Nucleus accumbens (tissue), 56 donors: ENCODE data around the gene MAST4.

Experiments
- DNase-seq, 56 donors: peaks; one replicate each; lab custom pipeline; 2025; lab: John Stamatoyannopoulos, UW

Gene MAST4

DNA sequence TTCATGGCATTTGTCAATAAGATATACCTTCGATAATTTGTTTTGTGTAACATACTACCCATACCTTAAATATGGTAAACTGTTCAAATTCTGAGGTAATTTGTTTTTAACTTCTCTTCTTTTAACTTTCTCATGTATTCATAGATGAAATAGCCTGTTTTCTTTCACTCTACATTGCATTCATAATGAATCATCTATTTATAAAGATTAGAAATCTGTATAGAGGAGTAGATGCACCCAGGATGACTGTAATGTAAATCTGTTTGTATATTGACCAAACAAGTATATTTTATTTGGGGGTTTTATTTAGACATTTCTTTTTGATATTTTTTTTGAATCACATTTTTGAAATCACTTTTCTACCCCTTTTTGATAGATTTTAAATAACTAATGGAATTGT lies 455.8 kb downstream of the MAST4 start:
- DNase-seq, result no peak

DNA sequence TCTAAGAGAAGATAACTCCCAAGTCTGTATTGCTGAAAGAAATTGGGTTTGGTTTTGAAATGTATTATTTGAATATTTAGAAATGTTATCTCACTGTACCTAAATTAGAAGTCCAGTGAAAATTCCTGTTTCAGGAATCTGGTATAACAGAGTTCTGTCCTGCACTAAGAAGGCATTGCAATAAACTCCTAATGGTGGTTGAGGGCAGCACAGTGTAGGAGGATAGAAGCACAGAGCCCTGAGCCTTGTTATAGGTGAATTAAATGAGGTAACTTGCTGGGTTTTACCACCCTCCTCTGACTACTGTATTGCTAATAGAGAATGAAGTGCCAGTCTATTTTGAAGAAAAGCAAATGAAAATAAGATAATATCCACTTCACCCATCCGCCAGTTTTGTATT lies 457.0 kb downstream of the MAST4 start:
- no peak for DNase-seq

DNA sequence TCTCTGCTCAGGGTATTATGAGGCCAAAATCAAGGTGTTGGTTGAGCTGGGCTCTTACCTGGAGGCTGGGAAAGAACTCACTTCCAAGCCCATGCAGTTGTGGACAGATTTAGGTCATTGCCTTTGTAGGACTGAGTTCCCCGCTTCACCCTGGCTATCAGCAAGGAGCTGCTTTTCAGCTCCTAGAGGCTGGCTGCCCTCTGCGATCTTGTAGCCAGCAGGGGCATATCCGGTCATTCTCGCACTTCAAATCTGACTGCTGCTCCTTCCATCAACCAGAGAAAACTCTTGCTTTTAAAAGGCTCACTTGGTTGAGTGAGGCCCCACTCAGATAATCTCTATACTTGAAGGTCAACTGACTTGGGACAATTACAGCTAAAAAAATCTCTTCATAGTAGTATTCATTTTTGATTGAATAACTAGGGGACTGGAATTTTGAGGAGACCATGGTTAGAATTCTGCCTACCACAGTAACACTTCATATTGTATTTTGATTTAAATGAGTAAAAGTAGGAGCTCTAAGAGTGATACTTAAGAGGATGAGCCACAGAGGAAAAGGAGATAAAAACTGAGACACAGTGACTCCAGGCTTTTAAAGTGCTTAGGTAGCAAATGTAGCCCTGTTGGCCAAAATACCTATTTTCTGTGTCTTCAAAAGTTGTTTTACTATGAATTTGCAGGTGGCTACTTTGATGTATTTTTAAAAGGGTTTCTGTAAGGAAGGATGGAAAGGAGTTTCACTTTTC lies 463.0 kb downstream of the MAST4 start:
- DNase-seq, result no peak

DNA sequence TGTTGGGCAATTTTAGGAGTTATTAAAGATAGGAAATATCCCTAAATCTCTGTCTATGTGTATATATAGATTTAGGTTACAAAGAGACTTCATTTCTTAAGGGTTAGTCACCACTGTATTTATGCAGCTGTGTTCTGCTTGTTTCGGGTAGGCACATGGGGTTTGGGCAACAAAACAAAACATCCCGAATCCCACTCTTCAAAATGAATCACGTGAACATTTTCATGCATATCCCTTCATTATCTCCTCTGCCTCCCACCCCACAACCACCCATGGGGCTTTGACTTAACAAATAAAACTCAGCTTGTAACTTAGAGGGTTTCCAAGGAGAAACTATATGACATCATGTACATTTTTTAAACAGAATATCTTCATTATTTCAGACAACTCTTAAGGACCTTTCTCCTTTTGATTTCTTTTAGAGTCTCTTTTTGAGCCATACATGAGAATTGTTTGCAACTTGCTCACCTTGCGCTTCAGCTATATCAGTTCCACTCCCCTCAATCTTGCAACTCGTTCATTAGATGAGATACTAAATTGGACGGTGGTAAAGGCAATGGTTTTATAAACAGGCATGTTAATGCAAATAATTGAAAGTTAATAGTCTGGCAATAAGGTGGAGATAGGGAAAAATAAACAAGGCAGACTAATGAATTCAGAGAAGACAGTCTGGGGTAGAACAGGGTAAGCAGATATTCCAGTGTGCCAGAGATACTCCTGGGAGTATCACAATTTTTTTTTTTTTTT lies 463.7 kb downstream of the MAST4 start:
- no peak for DNase-seq

DNA sequence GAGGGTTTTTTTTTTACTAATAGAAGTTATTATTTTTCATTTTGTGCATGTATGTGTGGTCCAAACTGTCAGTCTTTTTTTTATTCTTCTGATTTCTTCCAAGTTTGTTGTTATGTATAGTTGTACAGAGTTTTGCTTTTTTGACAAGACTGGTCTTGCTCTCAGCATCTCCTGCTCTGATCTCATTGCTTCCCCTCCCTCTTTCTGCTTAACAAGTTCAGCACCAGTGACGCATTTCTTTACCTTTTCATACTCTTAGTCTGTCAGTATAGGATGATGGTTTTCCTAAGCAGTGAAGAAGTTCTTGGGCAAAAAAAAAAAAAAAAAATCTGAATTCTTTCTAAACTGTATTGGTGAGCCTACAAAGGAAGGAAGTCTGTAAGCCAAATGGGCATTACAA lies 465.3 kb downstream of the MAST4 start:
- no peak for DNase-seq

DNA sequence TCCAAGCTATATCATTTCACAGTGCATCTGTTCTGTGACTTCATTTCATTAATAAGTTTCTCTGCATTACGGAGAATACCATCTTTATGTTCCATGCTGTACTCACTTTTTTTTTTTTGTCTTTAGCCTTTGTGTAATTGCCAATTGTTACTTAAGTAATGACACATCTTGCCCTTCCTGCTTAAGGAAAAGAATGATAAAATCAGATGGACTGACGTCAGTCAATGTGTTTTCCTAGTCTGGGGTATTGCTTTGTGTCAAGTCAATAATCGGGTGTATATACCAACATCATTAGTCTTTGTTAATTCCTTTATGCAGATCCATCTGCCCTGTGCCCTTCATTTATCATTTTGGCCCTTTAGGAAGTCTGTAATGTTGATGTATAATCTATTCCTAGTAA lies 466.9 kb downstream of the MAST4 start:
- no peak for DNase-seq

DNA sequence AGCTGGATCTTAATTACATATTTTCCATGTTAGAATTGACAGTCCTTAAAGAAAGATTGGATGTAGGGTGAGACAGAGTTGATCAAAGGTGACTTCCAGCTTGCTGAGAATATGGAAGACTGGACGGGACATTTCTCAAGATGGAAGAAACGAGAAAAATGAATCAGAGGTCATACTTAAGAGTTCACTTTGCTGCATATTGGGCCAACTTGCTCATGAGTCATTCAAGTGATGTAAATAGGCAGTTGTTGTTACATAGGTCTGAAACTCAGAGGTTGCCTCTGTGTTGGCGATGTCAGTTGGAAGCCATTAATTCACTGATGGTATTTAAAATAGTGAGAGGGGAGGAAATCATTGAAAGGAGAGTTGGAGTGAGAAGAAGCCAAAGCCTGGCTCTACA lies 467.6 kb downstream of the MAST4 start:
- DNase-seq, result no peak

DNA sequence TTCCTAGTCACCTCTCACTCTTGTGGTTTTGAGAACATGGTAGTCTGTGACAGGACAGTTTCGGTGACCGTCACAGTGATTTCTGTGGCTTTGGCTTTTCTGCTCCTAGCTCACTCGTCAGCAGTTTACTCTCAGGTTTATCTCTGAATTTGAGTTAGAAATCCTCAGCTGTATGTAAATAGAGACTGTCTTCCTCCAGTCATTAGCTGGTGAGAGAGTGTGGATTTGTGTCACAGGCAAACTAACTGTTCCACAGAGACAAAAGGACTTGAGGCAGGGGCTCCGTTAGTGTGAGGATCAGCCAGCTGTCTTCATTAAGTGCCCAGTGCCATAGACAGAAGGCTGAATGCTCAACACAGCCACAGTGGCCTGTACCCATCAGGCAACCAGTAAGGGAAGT lies 469.0 kb downstream of the MAST4 start:
- DNase-seq, result peak in 1 of 56 donors; percentile 5

DNA sequence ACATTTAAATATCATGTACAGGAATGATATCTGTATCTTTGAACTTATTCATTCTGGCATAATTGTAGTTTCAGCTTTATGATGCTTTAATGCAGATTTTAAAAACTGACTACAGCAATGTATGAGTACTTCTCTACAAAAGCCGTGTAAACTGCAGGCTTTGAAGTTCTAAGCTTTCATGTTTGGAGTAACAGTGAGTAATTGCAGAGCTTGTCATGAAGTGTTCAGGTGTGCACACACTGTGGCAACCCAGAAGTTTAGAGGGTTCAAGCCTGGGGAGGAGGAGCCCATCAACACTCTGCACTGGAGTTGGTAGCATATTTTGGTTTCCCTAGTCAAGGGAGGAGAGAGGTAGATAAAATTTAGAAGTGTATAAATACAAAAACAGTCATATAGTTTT lies 469.5 kb downstream of the MAST4 start:
- no peak for DNase-seq

DNA sequence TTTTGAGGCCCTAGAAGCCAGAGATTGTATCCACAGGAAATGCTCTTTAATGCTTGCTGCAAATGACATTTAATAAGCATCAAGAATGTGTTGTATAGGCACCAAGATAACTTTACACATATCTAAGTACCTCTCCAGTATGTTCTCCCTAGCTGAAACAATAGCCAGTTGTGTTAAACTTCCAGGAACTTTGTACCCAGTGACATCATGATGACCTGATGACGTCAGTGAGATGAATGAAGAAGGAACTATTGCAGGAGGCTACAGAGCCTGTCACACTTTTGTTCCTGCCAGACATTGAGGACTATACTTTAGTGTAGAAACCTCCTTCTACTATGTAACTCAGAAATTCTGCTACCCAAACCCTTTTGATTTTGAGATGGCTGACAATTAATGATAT lies 470.6 kb downstream of the MAST4 start:
- DNase-seq, result no peak

DNA sequence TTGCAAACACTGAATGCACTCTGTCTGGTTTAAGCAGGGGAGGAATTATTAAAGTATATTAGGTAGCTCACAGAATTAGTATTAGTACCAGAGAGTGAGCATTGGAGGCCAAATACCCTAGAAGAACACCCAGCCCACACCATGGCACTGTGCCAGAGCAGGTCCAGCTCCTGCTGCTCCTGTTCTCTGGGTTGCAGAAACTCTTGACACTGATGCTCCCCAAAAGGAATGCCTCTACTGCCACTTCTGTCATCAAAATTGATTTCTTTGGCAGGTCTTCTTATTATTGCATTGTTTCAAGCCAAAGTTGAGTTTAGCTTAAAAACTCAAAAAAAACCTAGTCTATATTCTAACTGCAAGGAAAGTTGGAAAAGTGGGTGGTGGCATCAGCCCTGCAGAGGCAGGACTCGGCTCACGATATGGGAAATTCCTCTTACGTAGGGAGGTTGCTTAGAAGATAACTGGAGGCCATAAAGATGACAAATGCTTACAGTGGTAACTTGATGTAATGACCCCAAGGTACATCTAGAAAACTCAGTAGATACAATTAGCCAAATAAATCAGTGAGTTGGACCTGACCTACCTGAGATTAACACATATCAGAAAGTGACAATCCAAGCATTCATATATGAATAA lies 477.0 kb downstream of the MAST4 start:
- DNase-seq, result no peak

DNA sequence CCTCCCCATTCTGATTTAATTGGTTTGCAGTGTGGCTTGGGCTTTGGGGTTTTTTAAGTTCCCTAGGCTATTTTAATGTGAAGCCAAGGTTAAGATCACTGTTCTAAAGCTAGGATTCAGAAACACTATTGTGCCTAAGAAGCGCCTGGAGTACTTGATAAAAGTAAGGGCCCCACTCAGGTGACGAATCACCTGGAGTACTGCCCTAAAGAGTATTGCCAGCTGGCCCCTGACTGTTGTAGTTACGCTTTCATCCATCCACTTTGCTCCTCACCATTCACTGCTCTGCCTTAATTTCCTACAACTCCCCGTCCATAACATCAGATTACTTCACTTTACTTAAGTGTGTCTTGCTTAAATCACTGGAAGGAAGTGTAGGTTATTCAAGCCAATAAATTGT lies 481.1 kb downstream of the MAST4 start:
- no peak for DNase-seq

DNA sequence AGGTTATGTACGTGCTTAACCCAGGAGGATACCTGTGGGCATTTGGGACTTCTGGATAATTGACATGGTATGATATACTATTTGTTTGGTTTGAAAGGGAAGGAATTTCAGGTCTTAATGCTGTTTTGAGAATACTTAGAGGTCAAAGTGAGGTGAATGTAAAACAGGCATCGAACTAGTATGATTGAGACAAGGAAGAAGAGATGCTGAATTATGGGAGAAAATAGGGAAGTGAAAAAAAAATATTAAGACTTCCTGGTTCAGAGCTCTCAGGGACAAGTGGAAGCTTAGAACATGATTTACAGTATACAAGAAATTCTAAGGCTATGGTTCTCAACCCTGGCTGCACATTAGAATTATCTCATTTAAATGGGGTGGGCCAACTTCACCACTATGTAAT lies 485.1 kb downstream of the MAST4 start:
- DNase-seq, result no peak

DNA sequence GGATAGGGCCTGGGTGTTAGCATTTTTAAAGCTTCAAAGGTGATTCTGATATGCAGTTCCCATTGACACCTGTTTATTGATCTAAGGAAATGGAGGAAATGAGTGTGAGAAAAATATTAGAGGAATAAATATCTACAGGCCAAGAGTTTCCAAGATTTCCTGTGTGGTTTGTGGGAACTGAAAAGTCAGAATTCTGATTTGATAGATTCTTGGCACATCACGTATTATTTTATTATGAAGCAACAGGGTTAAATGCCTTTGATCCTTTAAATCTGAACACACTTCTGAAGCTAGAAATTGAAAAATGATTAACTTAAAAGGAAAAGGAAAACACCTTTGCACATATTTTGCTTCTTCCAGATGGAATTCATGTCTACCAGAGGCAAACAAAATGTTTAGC lies 486.7 kb downstream of the MAST4 start:
- DNase-seq, result no peak

DNA sequence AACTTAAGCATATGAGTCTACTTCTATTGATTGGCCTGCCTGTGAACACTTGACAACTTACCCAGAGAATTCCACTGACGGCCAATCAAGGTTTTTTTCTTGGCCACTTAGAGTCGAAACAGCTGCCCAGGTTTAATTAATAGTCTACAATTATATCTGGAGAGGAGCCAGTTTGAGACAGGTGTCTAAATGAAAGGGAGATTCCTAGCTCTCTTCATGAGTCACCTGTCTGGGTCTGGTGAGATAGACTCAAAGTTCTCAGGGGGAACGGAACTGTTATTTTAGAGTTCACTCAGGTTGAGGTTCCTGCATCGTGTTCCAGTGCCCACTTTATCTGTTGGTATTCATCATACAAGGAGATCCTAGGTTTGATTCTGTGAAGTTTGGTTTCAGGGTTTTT lies 489.4 kb downstream of the MAST4 start:
- no peak for DNase-seq

DNA sequence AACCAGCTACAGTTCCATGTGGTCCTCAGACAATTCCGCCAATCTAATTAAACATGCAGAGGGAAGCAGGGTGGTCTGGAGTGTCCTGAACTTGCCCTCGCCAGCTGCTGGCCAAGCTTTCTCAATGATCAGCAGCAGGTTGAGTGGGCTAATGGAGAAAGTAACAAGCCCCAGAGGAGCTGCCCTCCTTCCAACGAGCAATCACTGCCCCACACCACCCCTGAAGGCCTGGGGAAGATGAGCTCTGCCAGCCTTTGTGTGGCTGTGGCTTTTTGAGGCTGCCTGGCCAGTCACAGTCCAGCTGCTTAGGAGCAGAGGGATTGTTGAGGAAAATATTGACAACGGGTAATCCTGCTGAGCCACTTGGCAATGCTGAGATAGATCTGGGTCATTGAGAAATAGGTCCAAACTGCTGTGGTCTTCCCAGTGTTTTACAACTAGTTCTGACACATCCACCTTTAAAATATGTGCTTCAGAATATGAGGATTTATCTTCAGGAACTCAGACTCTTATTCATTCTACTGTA lies 493.1 kb downstream of the MAST4 start:
- DNase-seq, result no peak

DNA sequence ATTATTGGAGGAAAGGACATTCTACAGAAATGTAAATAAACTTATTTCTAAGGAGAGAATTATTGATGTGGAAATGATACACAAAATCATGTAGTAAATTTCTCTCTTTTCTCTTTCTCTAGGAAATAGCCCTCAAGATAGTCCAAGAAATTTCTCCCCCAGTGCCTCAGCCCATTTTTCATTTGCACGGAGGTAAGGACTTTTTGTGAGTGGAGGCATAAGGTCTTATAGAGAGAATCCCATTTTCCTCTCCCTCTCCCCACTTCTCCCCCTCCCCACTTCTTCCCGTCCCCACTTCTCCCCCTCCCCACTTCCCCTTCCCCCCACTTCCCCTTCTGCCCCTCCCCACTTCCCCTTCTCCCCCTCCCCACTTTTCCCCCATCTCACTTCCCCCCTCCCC lies 493.8 kb downstream of the MAST4 start:
- no peak for DNase-seq

DNA sequence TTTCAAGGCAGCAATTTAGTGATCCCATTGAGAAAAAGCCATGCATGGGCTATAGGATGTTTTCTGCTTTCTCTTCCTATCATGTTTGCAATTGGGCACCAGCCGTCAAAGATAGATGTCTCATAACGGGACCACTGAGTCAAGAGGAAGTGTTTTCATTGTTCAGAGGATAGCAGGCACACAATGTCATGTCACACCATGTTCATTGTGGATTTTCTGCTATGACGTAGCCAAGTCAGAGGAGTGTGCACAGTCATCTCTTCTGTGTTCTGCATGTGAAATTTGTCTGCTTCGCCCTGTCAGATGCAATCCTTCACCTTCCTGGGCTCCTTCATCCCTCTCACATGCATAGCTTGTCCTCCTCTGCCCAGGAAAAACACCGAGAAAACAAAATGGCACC lies 494.4 kb downstream of the MAST4 start:
- DNase-seq, result no peak

DNA sequence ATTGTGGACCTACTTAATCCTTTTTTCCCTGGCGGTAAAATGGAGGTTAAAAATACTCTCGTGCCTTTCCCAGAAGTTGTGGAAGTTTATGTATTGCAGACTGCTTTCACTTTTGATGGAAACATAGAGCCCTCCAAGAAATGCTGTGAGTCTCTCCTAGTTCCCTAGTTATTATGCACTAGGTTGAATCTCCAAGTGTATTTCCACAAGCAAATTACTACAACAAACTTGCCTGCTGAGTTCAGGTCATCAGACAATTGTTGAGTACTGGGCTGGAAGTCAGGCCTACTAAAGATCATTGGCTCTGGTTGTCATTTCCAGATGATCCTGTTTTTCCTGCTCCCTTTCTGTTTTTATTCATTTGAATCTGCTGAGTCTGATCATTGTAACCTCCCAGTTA lies 496.3 kb downstream of the MAST4 start:
- no peak for DNase-seq

DNA sequence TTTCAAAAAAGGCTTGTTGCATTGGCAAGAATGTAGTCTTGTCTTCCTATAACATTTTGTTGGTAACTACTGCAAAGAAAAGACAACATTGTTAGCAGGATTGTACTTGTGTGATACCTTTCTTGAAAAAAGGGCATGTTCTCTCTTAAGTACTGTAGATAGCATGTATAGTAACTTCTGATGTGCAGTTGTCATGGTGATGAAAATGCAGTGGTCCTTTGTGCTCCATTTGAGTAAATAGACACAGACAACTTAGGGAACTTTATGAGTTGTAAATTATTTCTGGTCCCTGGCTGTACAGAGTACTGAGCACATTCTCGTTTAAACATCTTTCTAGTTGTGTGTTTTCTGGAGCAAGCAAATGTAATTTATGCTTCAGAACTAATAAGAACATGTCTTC lies 497.1 kb downstream of the MAST4 start:
- no peak for DNase-seq

DNA sequence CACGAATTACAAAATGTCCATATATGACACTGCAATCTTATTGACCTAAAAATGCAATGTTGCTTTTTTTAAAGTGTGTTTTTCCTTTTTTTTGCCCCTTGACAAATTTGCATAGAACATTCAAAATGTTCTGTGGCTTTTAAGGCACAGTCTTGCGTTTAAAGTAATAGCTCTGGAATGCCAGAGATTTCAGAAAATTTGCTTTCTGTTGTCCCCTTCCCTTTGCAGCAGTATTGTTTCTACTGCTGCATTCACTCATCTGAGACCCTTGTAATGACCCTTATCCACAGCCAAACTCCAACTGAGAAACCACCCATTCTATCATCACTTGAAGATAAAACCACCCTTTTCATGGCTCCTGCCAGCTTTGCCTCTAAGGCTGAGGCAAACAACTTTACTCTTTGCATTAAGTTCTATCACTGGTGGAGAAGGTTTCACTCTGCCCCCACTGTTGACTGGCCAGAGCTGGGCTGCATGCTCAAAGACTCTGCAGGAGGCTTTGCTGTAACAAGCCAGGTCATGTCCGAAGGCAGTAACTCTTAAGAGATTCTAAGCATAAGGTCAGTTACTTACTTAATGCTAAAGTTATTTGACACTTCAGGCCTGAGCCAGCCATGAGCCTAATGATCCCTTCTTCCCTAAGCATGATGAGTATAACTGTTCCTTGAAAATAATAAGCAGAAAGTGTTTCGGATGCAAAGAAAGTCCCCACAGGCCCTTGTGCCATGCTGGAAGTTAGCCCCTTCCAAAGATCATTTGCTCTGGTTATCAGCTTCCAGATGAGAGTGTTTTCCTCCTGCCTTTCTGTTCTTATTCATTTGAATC lies 498.5 kb downstream of the MAST4 start:
- DNase-seq, result no peak
